Endothelial cell (in vitro differentiated cells): ENCODE measurements around the gene FBXO31. TPM values are rescaled to one million over a fixed set of nuclear protein-coding genes. Genes with fewer than 3 reads are reported as not detected.

Source experiments
- DNase-seq: peaks from one replicate; pipeline ENCODE4 v3.0.0; 2021; ENCODE audit warnings: low spot score
- H3K27ac Mint-ChIP-seq: one replicate; pipeline ENCODE4 v1.8.0; 2021; ENCODE audit warnings: mixed read lengths, inconsistent platforms; ENCODE audit not compliant: unreplicated experiment
- H3K27me3 Mint-ChIP-seq: one replicate; pipeline ENCODE4 v1.8.0; 2021; ENCODE audit warnings: mild to moderate bottlenecking, moderate library complexity, mixed read lengths, inconsistent platforms; ENCODE audit not compliant: unreplicated experiment
- H3K36me3 Mint-ChIP-seq: one replicate; pipeline ENCODE4 v1.8.0; 2021; ENCODE audit warnings: mild to moderate bottlenecking, low read depth, mixed read lengths, inconsistent platforms; ENCODE audit not compliant: unreplicated experiment
- H3K4me1 Mint-ChIP-seq: one replicate; pipeline ENCODE4 v1.8.0; 2021; ENCODE audit warnings: mild to moderate bottlenecking, mixed read lengths, inconsistent platforms; ENCODE audit not compliant: unreplicated experiment
- H3K4me3 Mint-ChIP-seq: one replicate; pipeline ENCODE4 v1.8.0; 2021; ENCODE audit warnings: mild to moderate bottlenecking, mixed read lengths, inconsistent platforms; ENCODE audit not compliant: unreplicated experiment
- H3K9me3 Mint-ChIP-seq: one replicate; pipeline ENCODE4 v1.8.0; 2021; ENCODE audit warnings: mixed read lengths, inconsistent platforms; ENCODE audit not compliant: unreplicated experiment
- CTCF ChIP-seq: fragments of 200-600 bp; sonication (generic); IDR thresholded peaks from one replicate; pipeline ENCODE4 v1.5.0; 2021; ENCODE audit warnings: antibody characterized with exemption; ENCODE audit not compliant: unreplicated experiment
- long read RNA-seq: library from polyadenylated mRNA; unstranded; transcript quantifications from one replicate; pipeline ENCODE4 v2.0.0, GENCODE V29; 2020; ENCODE audit not compliant: unreplicated experiment
- total RNA-seq: library from RNA; stranded (reverse); fragmentation: NEBNext Ultra II Directional; extraction: Animal tissue kit (Norgen Biotek cat#: 25700); gene quantifications from one replicate; pipeline ENCODE4 v1.2.1, GENCODE V29; 2021; ENCODE audit not compliant: unreplicated experiment

The FBXO31 gene
- 13.5 TPM for total RNA-seq
- long read RNA-seq, partial matches to known transcripts, result 0 of 1 reads
- long read RNA-seq, other reads (novel, unspliced or antisense), result 1 of 1 reads

GRCh38 chr16:87383505-87384161 is at the start of gene FBXO31:
Gene FBXO31 (minus strand): TSS chr16:87383776. CDS start chr16:87383744, 32 bp downstream.
- no peak for TF ChIP-seq CTCF
- Mint-ChIP-seq H3K4me3 (peak within 1 kb of the TSS; percentile 88), H3K4me1 (peaks cover 14% of the 10 kb centered on the region), H3K27me3 (peaks cover 19% of the 10 kb centered on the region), H3K9me3 (no peaks in the 10 kb centered on the region), H3K27ac (peak within 1 kb of the TSS; percentile 67), H3K36me3 (no peaks in the 10 kb centered on the region)
- DNase-seq, result peak; percentile 95

GRCh38 chr16:87432330-87432915 is 48.8 kb upstream of the FBXO31 start:
- Mint-ChIP-seq H3K4me1 (peaks cover 18% of the 10 kb centered on the region), H3K36me3 (peaks cover 7% of the 10 kb centered on the region), H3K27ac (no peak overlapping the region), H3K9me3 (no peaks in the 10 kb centered on the region), H3K4me3 (no peak overlapping the region), H3K27me3 (peaks cover 11% of the 10 kb centered on the region)
- no peak for DNase-seq
- TF ChIP-seq CTCF, result no peak

- no peak overlapping the region for H3K27ac Mint-ChIP-seq
- no peak for DNase-seq
- no peak for TF ChIP-seq CTCF
- H3K9me3 Mint-ChIP-seq, result no peaks in the 10 kb centered on the region
- no peak overlapping the region for H3K4me3 Mint-ChIP-seq
- peaks cover 11% of the 10 kb centered on the region for H3K27me3 Mint-ChIP-seq
- H3K36me3 Mint-ChIP-seq, result peaks cover 7% of the 10 kb centered on the region
- H3K4me1 Mint-ChIP-seq, result peaks cover 18% of the 10 kb centered on the region
These were observed 48.4 kb upstream of the FBXO31 start for GRCh38 chr16:87431926-87432325.

DNA sequence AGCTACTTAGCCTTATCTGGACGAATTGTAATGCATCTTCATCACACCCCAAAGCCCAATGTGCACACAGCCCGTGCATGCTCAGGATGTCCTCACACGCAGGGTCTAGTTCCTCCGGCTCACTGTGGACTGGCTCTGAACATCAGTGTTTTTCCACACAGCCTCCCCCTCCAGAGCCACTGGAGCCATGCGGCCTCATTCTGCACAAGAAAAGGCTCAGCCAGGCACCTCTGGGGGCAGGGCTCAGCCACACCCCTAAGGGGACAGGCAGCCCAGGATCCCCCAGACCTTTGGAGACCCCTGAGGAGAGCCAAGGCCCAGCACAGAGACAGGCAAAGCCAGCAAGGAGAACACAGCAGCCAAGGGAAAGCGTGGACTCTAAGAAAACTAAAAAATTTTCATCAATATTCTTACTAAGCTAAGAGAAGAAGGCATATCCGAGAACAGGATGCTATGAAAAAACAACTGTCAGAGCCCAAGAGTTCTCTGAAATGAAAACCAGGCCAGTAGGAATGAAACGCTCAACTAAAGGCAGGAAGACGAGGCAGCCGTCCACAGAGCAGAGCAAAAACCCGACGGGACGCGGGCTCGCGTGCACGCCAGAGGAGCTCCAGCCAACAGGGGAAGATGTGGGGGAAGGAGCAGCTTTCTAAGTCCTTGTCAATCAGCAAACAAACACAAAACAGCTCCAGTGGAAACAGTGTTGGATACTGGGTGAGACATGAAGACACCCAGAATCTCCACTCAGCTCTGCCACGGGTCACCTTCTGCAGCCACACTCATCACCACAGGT is 43.0 kb upstream of the FBXO31 start:
- peaks cover 8% of the 10 kb centered on the region for H3K27me3 Mint-ChIP-seq
- TF ChIP-seq CTCF, result no peak
- no peaks in the 10 kb centered on the region for H3K9me3 Mint-ChIP-seq
- no peak overlapping the region for H3K27ac Mint-ChIP-seq
- no peak for DNase-seq
- H3K36me3 Mint-ChIP-seq, result peaks cover 41% of the 10 kb centered on the region
- peak overlapping the region; percentile 71 for H3K4me3 Mint-ChIP-seq
- no peaks in the 10 kb centered on the region for H3K4me1 Mint-ChIP-seq
